Muscle of leg (tissue), 11 donors: Measurements from ENCODE around the gene MAG. TPM values are rescaled to one million over a fixed set of nuclear protein-coding genes. Genes with fewer than 3 reads are reported as not detected.
"Not testable (repeated sequence)": the region's sequence is repeated elsewhere in the genome, so short reads cannot be mapped to it uniquely, and the experiment has no call there.

Source experiments
- DNase-seq: peaks from one replicate; pipeline ENCODE4 v3.0.0; 2013
- H3K27ac ChIP-seq: one replicate; pipeline ENCODE4 v1.5.1; 2013; ENCODE audit warnings: mild to moderate bottlenecking, low read length, control low read depth
- H3K27me3 ChIP-seq: one replicate; pipeline ENCODE4 v1.6.1; 2013; ENCODE audit warnings: low read length; ENCODE audit not compliant: control insufficient read depth, insufficient read depth
- H3K36me3 ChIP-seq: one replicate; pipeline ENCODE4 v1.6.1; 2013; ENCODE audit warnings: low read length; ENCODE audit not compliant: control insufficient read depth, insufficient read depth
- H3K4me1 ChIP-seq: one replicate; pipeline ENCODE4 v1.6.1; 2013; ENCODE audit warnings: low read length; ENCODE audit not compliant: control insufficient read depth, insufficient read depth
- H3K4me3 ChIP-seq: one replicate; pipeline ENCODE4 v1.5.1; 2013; ENCODE audit warnings: low read length, control low read depth
- H3K9me3 ChIP-seq: replicated peaks from 2 replicates; pipeline ENCODE4 v1.6.1; 2013; ENCODE audit warnings: low read depth, low read length; ENCODE audit not compliant: control insufficient read depth
- WGBS: methylation state at CpG from one replicate; pipeline ENCODE4 v1.1.5; 2013; ENCODE audit warnings: missing lambda C conversion rate; ENCODE audit not compliant: insufficient coverage; 5-methylcytosine and 5-hydroxymethylcytosine counted together
- polyA plus RNA-seq, 8 donors: library from polyadenylated mRNA; unstranded; fragments of 120-200 nt; gene quantifications; one replicate each; pipeline versions ENCODE4 v1.2.1 to v1.2.3, GENCODE V29; 2013; ENCODE audit warnings: inconsistent platforms in 1 of 8, low replicate concordance in 1 of 8; ENCODE audit not compliant: insufficient read length in 8 of 8, insufficient read depth in 1 of 8
- total RNA-seq: library from RNA; stranded (reverse); fragments of 120-200 nt; gene quantifications from one replicate; pipeline ENCODE4 v1.2.4, GENCODE V29; 2013

Gene MAG
- total and polyA plus RNA-seq, 9 donors: 0.16 to 2.6 (median 0.53) TPM

DNA sequence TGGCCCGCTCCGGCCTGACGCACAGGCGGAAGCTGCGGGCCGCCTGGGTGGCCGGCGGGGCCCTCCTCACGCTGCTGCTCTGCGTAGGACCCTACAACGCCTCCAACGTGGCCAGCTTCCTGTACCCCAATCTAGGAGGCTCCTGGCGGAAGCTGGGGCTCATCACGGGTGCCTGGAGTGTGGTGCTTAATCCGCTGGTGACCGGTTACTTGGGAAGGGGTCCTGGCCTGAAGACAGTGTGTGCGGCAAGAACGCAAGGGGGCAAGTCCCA lies 60.2 kb downstream of the MAG start:
- H3K27me3 ChIP-seq: peaks cover 2% of the 10 kb centered on the region
- H3K9me3 ChIP-seq: no peaks in the 10 kb centered on the region
- no peaks in the 10 kb centered on the region for H3K4me1 ChIP-seq
- H3K36me3 ChIP-seq: no peaks in the 10 kb centered on the region
- DNase-seq: no peak
- H3K27ac ChIP-seq: no peak overlapping the region
- 85% methylated on average over 11 of the region's 18 CpGs for WGBS
- H3K4me3 ChIP-seq: no peak overlapping the region

DNA sequence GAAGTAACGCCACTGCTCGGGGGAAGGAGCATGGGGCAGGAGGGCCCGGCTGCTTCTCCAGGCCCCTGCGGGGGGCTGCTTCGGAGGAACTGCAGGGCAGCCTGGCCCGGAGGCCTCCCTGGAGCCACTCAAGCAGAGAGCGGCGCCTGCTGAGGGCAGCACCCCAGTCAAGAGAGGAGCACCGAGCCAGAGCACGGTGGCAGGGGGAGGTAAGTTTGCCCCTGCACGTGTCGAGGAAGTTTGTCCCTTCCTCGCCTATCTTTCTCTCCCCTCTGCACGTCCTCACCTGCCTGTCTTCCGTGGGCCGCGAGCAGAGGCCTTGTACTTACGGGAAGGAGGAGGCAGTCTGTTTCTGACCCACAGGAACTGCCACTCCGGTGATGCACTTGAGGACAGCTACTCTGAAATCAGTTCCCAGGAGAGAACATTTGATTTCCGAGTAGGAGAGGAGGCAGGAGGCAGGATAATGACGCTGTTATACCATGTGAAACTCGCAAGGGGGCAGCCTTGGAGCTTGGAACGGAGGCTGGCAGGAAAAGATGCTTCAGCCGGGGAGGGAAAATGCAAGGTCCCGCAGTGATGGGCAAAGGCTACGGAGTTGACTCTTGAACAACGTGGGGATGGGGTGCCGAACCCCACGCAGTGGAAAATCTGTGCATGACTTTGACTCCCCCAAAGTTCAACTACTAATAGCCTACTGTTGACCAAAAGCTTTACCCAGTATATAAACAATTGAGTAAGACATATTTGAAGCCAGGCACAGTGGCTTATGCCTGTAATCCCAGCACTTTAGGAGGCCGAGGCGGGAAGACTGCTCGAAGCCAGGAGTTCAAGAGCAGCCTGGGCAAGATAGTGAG lies 60.7 kb downstream of the MAG start:
- H3K27me3 ChIP-seq: peaks cover 2% of the 10 kb centered on the region
- DNase-seq: peak; percentile 76
- H3K4me1 ChIP-seq: peaks cover under 1% of the 10 kb centered on the region
- WGBS: 27% methylated on average over 17 of the region's 32 CpGs
- H3K4me3 ChIP-seq: no peak overlapping the region
- H3K36me3 ChIP-seq: no peaks in the 10 kb centered on the region
- no peak overlapping the region for H3K27ac ChIP-seq
- H3K9me3 ChIP-seq: no peaks in the 10 kb centered on the region

GRCh38 chr19:35353635-35354034 lies 61.7 kb downstream of the MAG start:
- Histone ChIP-seq H3K36me3 (no peaks in the 10 kb centered on the region), H3K4me1 (peaks cover 3% of the 10 kb centered on the region), H3K27me3 (peaks cover 2% of the 10 kb centered on the region), H3K9me3 (no peaks in the 10 kb centered on the region), H3K27ac (no peak overlapping the region), H3K4me3 (no peak overlapping the region)
- DNase-seq: no peak
- no CpG with 5 or more reads among the region's 9 CpGs for WGBS

DNA sequence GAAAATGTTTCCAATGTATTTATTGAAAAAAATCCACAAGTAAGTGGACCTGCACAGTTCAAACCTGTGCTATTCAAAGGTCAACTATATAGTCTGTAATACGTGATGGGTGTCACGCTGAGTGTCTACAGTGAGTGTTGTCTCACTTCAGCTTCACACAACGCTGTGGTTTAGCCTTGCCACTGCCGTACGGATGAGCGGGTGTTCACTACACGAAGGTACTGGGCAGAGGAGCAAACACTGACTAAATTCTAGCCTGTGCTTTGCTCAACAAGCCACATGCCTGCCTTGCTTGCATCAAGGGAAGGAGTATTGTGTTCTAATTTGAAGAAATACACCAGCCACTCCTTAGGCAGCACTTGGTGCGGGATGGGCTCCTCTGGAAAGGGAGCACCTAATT lies 62.9 kb downstream of the MAG start:
- H3K27ac ChIP-seq: no peak overlapping the region
- DNase-seq: no peak
- H3K4me1 ChIP-seq: peaks cover 3% of the 10 kb centered on the region
- H3K36me3 ChIP-seq: no peaks in the 10 kb centered on the region
- 94% methylated on average over 8 of the region's 8 CpGs for WGBS
- H3K27me3 ChIP-seq: peaks cover 2% of the 10 kb centered on the region
- no peak overlapping the region for H3K4me3 ChIP-seq
- no peaks in the 10 kb centered on the region for H3K9me3 ChIP-seq

DNA sequence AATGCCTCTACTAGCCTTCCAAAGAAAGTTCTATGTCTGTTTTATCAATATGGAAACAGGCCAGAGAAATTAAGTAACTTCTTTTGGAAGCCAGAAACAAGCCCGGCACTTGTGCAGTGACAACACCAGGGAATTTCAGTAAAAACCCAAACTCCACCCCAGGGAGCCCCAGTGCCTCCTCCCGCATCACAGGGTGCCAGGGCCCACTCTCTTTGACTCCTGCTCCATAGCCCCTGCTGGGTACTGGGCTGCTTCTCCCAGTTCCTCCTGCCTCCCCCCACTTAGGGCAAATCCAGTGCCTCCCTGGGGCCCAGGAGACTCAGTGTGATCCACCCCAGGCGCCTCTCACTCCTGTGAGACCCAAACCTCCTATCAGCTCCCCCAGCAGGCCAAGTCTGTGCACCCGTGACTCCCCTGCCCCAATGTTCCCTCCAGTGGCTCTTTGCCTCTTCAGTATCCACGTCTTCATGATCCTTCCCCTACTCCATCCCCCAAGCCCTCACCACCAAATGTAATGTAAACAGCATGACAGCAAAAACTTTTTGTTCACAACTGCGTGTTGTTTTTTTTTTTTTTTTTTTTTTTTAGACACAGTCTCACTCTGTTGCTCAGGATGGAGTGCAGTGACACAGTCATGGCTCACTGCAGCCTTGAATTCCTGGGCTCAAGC lies 64.0 kb downstream of the MAG start:
- H3K27me3 ChIP-seq: peaks cover 2% of the 10 kb centered on the region
- no peaks in the 10 kb centered on the region for H3K36me3 ChIP-seq
- WGBS: 54% methylated on average over 6 of the region's 6 CpGs
- H3K9me3 ChIP-seq: no peaks in the 10 kb centered on the region
- no peak overlapping the region for H3K4me3 ChIP-seq
- no peak for DNase-seq
- H3K4me1 ChIP-seq: peaks cover 3% of the 10 kb centered on the region
- no peak overlapping the region for H3K27ac ChIP-seq

- WGBS: 33% methylated on average over 5 of the region's 18 CpGs
- no peak within 1 kb of the TSS for H3K27ac ChIP-seq
- H3K9me3 ChIP-seq: no peaks in the 10 kb centered on the region
- H3K36me3 ChIP-seq: no peaks in the 10 kb centered on the region
- DNase-seq: peak; percentile 80
- no peak within 1 kb of the TSS for H3K4me3 ChIP-seq
- H3K27me3 ChIP-seq: peaks cover 2% of the 10 kb centered on the region
- H3K4me1 ChIP-seq: peaks cover 3% of the 10 kb centered on the region
These were observed 66.1 kb downstream of the MAG start, which contains the start of gene FFAR3 for GRCh38 chr19:35357867-35358573. TSS of gene FFAR3 (plus strand) at chr19:35358460. CDS start at chr19:35358891, 431 bp downstream.

DNA sequence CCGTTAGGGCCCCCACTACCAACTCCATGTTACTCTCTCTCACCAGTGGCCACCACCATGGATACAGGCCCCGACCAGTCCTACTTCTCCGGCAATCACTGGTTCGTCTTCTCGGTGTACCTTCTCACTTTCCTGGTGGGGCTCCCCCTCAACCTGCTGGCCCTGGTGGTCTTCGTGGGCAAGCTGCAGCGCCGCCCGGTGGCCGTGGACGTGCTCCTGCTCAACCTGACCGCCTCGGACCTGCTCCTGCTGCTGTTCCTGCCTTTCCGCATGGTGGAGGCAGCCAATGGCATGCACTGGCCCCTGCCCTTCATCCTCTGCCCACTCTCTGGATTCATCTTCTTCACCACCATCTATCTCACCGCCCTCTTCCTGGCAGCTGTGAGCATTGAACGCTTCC lies 66.9 kb downstream of the MAG start:
- not testable (repeated sequence) for H3K4me1 ChIP-seq, H3K27me3 ChIP-seq, H3K9me3 ChIP-seq, DNase-seq, H3K4me3 ChIP-seq, H3K27ac ChIP-seq, H3K36me3 ChIP-seq
- no CpG with 5 or more reads among the region's 16 CpGs for WGBS

DNA sequence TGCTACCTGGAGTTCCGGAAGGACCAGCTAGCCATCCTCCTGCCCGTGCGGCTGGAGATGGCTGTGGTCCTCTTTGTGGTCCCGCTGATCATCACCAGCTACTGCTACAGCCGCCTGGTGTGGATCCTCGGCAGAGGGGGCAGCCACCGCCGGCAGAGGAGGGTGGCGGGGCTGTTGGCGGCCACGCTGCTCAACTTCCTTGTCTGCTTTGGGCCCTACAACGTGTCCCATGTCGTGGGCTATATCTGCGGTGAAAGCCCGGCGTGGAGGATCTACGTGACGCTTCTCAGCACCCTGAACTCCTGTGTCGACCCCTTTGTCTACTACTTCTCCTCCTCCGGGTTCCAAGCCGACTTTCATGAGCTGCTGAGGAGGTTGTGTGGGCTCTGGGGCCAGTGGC lies 67.4 kb downstream of the MAG start:
- H3K27ac ChIP-seq, H3K36me3 ChIP-seq, H3K4me1 ChIP-seq, DNase-seq, H3K4me3 ChIP-seq, H3K27me3 ChIP-seq, H3K9me3 ChIP-seq: not testable (repeated sequence)
- WGBS: 98% methylated on average over 7 of the region's 21 CpGs

DNA sequence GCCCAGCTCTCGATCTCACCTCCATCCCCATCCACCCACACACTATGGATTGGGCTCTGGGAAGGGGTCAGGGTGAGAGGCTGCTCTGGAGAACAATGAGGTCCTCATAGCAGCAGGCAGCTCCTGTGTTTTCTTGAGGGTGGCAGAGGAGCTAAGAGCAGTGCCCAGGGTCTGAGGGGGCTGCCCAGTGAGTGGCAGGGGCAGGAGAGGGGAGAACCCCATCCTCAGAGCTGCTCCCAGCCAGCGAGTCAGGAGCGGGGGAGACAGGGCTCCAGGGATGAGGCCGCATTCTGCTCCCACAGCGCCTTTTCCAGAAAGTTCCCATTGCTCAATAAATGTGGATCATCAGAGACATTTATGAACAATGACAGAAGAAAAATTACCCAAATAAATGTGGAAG lies 68.1 kb downstream of the MAG start:
- H3K4me1 ChIP-seq: not testable (repeated sequence)

DNA sequence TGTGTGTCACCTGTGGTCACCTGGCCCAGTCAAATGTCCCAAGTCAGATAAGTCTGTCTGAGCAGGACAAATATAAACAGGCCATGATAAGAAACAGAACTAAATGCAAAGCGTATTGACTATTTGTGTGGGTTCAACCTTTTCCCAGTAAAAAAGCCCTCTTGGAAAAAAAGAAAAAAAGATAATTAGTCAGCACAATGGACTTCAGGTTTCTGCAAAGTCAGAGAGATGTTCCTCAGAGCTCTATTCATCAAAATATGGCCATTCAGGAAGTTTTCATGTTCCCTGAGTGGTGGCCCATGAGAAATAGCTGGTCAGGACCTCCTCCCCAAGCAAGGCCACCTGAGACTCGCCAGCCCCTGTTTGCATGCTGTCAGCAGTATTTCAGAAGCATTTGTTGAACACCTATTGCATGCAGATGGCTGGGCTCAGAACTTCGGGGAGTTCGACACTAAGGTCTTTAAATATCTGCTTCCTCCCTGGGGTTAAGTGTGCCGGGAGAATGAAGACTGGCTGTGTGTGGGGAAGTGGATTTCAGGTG lies 69.0 kb downstream of the MAG start:
- H3K4me1 ChIP-seq: peaks cover 3% of the 10 kb centered on the region
- WGBS: no CpG with 5 or more reads among the region's 5 CpGs
- H3K27me3 ChIP-seq: peaks cover 4% of the 10 kb centered on the region
- H3K36me3 ChIP-seq: no peaks in the 10 kb centered on the region
- H3K4me3 ChIP-seq: no peak overlapping the region
- no peaks in the 10 kb centered on the region for H3K9me3 ChIP-seq
- no peak for DNase-seq
- no peak overlapping the region for H3K27ac ChIP-seq

More for the DNA sequence above, 68.1 kb downstream of the MAG start:
- WGBS: no CpG with 5 or more reads among the region's 5 CpGs
- H3K27me3 ChIP-seq, H3K4me3 ChIP-seq, DNase-seq, H3K27ac ChIP-seq, H3K9me3 ChIP-seq, H3K36me3 ChIP-seq: not testable (repeated sequence)
